Measurements from ENCODE around the gene GPC5.
A peak's percentile ranks its signal among the peaks of the same experiment; 100 is the strongest.

Gene GPC5

GRCh38 chr13:92549276-92549675 is 1150.9 kb downstream of the GPC5 start:
- Histone ChIP-seq H3K9ac (no peak overlapping the region), H3K36me3 (no peaks in the 10 kb centered on the region), H3K4me3 (no peak overlapping the region), H3K4me1 (no peaks in the 10 kb centered on the region), H4K20me1 (no peaks in the 10 kb centered on the region), H3K27ac (no peak overlapping the region), H3K4me2 (no peak overlapping the region), H3K27me3 (no peaks in the 10 kb centered on the region), H3K9me3 (no peaks in the 10 kb centered on the region)
- no peak for TF ChIP-seq Cebpa-rat (IDR thresholded peaks at IDR 0.05)

- H3K9ac ChIP-seq = no peak overlapping the region
- no peaks in the 10 kb centered on the region for H3K4me1 ChIP-seq
- no peaks in the 10 kb centered on the region for H3K9me3 ChIP-seq
- H3K36me3 ChIP-seq = no peaks in the 10 kb centered on the region
- H3K4me3 ChIP-seq = no peak overlapping the region
- no peak for TF ChIP-seq Cebpa-rat (IDR thresholded peaks at IDR 0.05)
- no peak overlapping the region for H3K27ac ChIP-seq
- no peaks in the 10 kb centered on the region for H3K27me3 ChIP-seq
- no peaks in the 10 kb centered on the region for H4K20me1 ChIP-seq
- no peak overlapping the region for H3K4me2 ChIP-seq
Measured at GRCh38 chr13:92553470-92554114, 1155.2 kb downstream of the GPC5 start.

- no peaks in the 10 kb centered on the region for H4K20me1 ChIP-seq
- H3K27me3 ChIP-seq = no peaks in the 10 kb centered on the region
- H3K4me1 ChIP-seq = no peaks in the 10 kb centered on the region
- H3K27ac ChIP-seq = no peak overlapping the region
- H3K9me3 ChIP-seq = no peaks in the 10 kb centered on the region
- no peak overlapping the region for H3K4me3 ChIP-seq
- TF ChIP-seq Cebpa-rat (IDR thresholded peaks at IDR 0.05) = no peak
- no peaks in the 10 kb centered on the region for H3K36me3 ChIP-seq
- no peak overlapping the region for H3K4me2 ChIP-seq
- H3K9ac ChIP-seq = no peak overlapping the region
Measured at GRCh38 chr13:92560883-92561282, 1162.5 kb downstream of the GPC5 start.

DNA sequence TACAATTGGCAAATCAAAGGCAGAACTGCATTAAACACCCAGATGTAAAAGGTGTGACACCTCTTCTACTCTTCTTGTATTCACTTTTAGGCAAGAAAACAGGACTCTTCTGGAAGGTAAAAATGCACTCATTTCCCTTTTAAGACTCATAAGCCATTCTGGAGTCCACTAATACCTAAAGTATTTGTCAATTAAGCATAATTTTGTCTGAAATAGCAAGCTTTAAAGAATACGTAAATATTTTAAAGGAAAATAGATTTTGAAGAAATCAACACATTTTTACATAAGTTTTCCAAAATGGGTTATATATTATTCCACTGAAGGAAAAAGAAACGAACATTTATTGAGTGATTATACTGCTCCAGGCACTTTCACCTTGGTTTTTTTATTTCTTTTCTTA is 1166.5 kb downstream of the GPC5 start:
- TF ChIP-seq Cebpa-rat (IDR thresholded peaks at IDR 0.05) = no peak
- no peak overlapping the region for H3K9ac ChIP-seq

DNA sequence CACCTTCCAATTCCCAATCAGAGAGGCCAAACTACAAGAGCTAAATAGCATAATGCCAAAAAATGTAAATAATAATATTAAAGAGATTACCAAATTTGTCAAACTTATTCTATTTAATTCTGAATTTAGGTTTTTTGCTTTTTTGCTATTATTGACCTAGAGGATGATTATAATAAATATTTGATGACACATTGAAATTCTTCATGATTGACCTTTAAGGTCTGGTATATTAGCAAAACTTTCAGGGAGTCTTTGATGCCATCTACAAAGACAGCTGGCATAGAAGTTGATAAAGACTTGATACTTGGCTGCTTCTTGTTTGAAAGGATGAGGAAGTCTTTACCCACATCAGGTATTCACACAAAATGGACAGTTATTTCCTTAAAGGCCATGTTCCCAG is 1168.3 kb downstream of the GPC5 start:
- H3K9me3 ChIP-seq = no peaks in the 10 kb centered on the region
- H3K27ac ChIP-seq = no peak overlapping the region
- no peaks in the 10 kb centered on the region for H3K4me1 ChIP-seq
- H3K9ac ChIP-seq = no peak overlapping the region
- H3K36me3 ChIP-seq = no peaks in the 10 kb centered on the region
- no peak for TF ChIP-seq Cebpa-rat (IDR thresholded peaks at IDR 0.05)
- H3K27me3 ChIP-seq = no peaks in the 10 kb centered on the region
- no peak overlapping the region for H3K4me2 ChIP-seq
- H4K20me1 ChIP-seq = no peaks in the 10 kb centered on the region
- H3K4me3 ChIP-seq = no peak overlapping the region

More for the DNA sequence above, 1166.5 kb downstream of the GPC5 start:
- no peaks in the 10 kb centered on the region for H3K4me1 ChIP-seq
- no peak overlapping the region for H3K4me3 ChIP-seq
- no peaks in the 10 kb centered on the region for H3K9me3 ChIP-seq
- H3K36me3 ChIP-seq = no peaks in the 10 kb centered on the region
- H3K27me3 ChIP-seq = no peaks in the 10 kb centered on the region
- no peak overlapping the region for H3K27ac ChIP-seq
- H4K20me1 ChIP-seq = no peaks in the 10 kb centered on the region
- no peak overlapping the region for H3K4me2 ChIP-seq

DNA sequence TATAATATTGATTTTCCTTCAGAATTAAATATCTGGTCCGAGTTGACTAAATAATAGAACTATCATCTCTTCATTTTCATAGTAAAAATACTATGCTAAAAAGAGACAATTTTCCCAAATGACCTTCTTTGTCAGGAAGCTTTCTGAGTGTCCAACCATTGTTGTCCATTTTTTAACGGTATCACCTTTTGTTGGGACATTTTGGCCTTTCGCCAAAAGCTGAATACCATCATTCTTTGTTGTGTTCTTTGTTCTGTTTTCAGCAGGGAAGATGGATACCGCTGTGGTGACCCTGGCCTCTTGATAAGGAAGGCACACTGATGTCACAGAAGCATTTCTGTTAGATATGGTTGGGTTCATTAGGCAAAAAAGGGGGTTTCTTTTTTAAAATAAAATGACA is 1173.8 kb downstream of the GPC5 start:
- Histone ChIP-seq H3K4me2 (no peak overlapping the region), H3K9me3 (no peaks in the 10 kb centered on the region), H4K20me1 (no peaks in the 10 kb centered on the region), H3K27me3 (no peaks in the 10 kb centered on the region), H3K36me3 (no peaks in the 10 kb centered on the region), H3K27ac (no peak overlapping the region), H3K9ac (no peak overlapping the region), H3K4me1 (peaks cover 24% of the 10 kb centered on the region), H3K4me3 (no peak overlapping the region)
- no peak for TF ChIP-seq Cebpa-rat (IDR thresholded peaks at IDR 0.05)

DNA sequence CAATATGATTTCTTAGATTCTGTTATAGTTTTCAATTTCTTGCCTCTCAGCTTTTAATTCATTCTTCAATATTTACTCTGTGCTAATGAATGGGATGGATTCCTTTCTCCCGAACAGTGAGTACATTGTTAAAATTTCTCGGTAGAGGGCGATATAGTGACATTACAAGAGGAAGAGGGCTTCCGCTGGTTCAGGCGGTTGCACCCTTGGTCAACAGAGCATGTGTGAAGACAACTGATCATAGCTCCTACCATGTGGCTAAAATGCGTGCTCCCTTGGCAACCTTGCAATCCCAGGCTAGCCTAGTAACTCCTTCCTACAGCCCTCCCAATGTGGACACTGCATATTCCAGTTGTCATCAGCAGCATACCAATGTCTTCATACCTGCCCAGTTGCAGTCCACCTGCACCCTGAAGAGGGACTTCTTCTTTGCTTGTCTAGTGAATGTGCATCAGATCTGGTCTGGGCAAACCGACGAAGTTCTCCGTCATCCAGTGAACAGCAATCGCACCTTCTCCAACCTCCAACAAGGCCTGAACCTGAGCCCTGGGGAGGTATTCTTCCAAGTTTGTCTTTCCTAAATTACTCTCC is 1175.1 kb downstream of the GPC5 start:
- Histone ChIP-seq H4K20me1 (no peaks in the 10 kb centered on the region), H3K27me3 (no peaks in the 10 kb centered on the region), H3K27ac (no peak overlapping the region), H3K4me2 (peak overlapping the region; percentile 62), H3K4me3 (no peak overlapping the region), H3K4me1 (peaks cover 24% of the 10 kb centered on the region), H3K9me3 (no peaks in the 10 kb centered on the region), H3K9ac (no peak overlapping the region), H3K36me3 (no peaks in the 10 kb centered on the region)
- TF ChIP-seq Cebpa-rat (IDR thresholded peaks at IDR 0.05) = no peak

- Histone ChIP-seq H3K27ac (no peak overlapping the region), H3K4me2 (peak overlapping the region; percentile 8), H4K20me1 (no peaks in the 10 kb centered on the region), H3K27me3 (no peaks in the 10 kb centered on the region), H3K9ac (no peak overlapping the region), H3K9me3 (no peaks in the 10 kb centered on the region), H3K4me1 (peaks cover 24% of the 10 kb centered on the region), H3K4me3 (no peak overlapping the region), H3K36me3 (no peaks in the 10 kb centered on the region)
- no peak for TF ChIP-seq Cebpa-rat (IDR thresholded peaks at IDR 0.05)
Measured at GRCh38 chr13:92574499-92574898, 1176.1 kb downstream of the GPC5 start.

GRCh38 chr13:92575777-92576176 is 1177.4 kb downstream of the GPC5 start:
- H3K27ac ChIP-seq = no peak overlapping the region

DNA sequence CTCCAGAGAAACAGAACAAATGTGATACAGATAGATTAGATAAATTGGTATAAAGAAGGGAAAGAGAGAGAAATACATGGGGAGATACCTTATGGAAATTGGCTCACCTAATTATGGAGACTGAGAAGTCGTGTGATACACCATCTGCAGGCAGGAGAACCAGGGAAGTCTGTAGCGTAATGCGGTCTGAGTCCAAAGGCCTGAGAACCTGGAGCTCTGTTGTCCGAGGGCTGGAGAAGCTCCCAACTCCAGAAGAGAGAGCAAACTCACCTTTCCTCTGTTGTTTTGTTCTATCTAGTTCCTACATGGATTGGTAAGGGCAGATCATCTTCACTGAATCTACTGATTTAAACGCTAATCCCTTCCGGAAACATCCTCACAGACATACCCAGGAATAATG is 1179.9 kb downstream of the GPC5 start:
- no peak overlapping the region for H3K4me2 ChIP-seq
- H3K4me1 ChIP-seq = peaks cover 21% of the 10 kb centered on the region
- H3K36me3 ChIP-seq = no peaks in the 10 kb centered on the region
- no peak overlapping the region for H3K9ac ChIP-seq
- H3K27me3 ChIP-seq = no peaks in the 10 kb centered on the region
- no peaks in the 10 kb centered on the region for H3K9me3 ChIP-seq
- no peak for TF ChIP-seq Cebpa-rat (IDR thresholded peaks at IDR 0.05)
- no peak overlapping the region for H3K4me3 ChIP-seq
- no peak overlapping the region for H3K27ac ChIP-seq
- no peaks in the 10 kb centered on the region for H4K20me1 ChIP-seq

More at GRCh38 chr13:92575777-92576176, 1177.4 kb downstream of the GPC5 start:
- no peaks in the 10 kb centered on the region for H4K20me1 ChIP-seq
- H3K4me1 ChIP-seq = peaks cover 24% of the 10 kb centered on the region
- TF ChIP-seq Cebpa-rat (IDR thresholded peaks at IDR 0.05) = no peak
- no peaks in the 10 kb centered on the region for H3K36me3 ChIP-seq
- H3K9ac ChIP-seq = no peak overlapping the region
- H3K27me3 ChIP-seq = no peaks in the 10 kb centered on the region
- H3K4me3 ChIP-seq = no peak overlapping the region
- no peak overlapping the region for H3K4me2 ChIP-seq
- H3K9me3 ChIP-seq = no peaks in the 10 kb centered on the region
